GM20000 (cell line): ENCODE results near the gene PRKAR1A.
A peak's percentile ranks its signal among the peaks of the same experiment; 100 is the strongest.

Source experiments
- DNase-seq: peaks from one replicate; pipeline ENCODE4 v3.0.0; 2012; ENCODE audit warnings: low spot score
- CTCF ChIP-seq: IDR thresholded peaks from 2 replicates; pipeline ENCODE4 v1.5.1; 2012; ENCODE audit warnings: mild to moderate bottlenecking, control low read depth; ENCODE audit errors: extremely low read depth, missing control alignments

The PRKAR1A gene

GRCh38 chr17:68499587-68499986, 12.6 kb upstream of the PRKAR1A start:
- DNase-seq: no peak
- TF ChIP-seq CTCF: no peak

- TF ChIP-seq CTCF: no peak
- DNase-seq: no peak
These were observed 11.2 kb upstream of the PRKAR1A start for GRCh38 chr17:68501074-68501473.

GRCh38 chr17:68505951-68506350, 6.3 kb upstream of the PRKAR1A start:
- DNase-seq: no peak
- TF ChIP-seq CTCF: no peak

GRCh38 chr17:68507576-68507975, 4.7 kb upstream of the PRKAR1A start:
- DNase-seq: no peak
- TF ChIP-seq CTCF: no peak

- TF ChIP-seq CTCF: no peak
- peak; percentile 21 for DNase-seq
These were observed 2.8 kb upstream of the PRKAR1A start for GRCh38 chr17:68509141-68510057.

GRCh38 chr17:68511254-68511670, 968 bp upstream of the PRKAR1A start:
- no peak for DNase-seq
- TF ChIP-seq CTCF: no peak

- peak; percentile 88 for DNase-seq
- TF ChIP-seq CTCF: no peak
These were observed 471 bp upstream of the PRKAR1A start for GRCh38 chr17:68511671-68512246.
